NCI-H526 (cell line): ENCODE measurements around the gene ANAPC15.

ENCODE experiments used
- DNase-seq, 2 experiments: peaks; one replicate each; lab custom pipeline; 2025; lab: John Stamatoyannopoulos, UW

ANAPC15 gene

DNA sequence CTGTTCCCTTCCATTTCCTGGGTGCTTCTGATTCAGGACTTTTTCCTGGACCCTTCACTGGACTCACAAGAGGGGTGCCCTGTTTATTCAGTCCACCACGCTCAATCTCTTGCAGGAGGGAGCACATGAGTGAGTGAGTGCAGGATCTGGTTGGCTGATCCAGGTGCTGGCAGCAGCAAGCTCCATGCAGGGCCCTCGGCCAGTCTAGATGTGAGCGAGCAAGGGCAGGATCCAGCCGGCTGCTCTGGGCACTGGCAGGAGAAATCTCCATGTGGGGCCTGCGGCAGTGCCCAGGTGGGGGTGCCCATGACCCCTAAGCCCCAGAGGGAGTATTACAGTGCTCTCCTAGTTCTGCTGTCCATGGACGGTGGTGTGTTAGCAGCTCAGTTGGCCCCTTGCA lies 11.6 kb upstream of the ANAPC15 start:
- DNase-seq: no peak

DNA sequence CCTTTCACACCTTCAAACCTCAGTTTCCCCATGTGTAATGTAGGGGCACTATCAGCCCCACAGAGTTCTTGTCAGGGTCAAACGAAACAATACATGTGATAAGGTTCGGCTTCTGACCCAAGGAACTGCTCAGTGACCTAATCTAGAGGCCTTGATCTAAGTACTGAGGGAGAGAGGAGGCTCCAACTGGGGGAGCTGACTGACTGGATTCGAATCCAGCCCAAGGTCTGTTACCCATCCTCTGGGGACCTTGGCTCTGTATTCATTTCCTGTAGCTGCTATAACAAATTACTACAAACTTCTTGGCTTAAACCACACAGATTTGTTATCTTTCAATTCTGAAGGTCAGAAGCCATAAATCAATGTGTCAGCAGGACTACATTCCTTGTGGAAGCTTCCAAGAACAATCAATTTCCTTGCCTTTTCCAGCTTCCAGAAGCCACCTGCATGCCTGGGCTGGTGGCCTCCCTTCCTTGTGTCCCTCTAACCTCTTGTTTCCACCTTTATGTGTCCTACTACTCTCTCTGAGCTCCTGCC lies 10.7 kb upstream of the ANAPC15 start:
- no peak for DNase-seq

DNA sequence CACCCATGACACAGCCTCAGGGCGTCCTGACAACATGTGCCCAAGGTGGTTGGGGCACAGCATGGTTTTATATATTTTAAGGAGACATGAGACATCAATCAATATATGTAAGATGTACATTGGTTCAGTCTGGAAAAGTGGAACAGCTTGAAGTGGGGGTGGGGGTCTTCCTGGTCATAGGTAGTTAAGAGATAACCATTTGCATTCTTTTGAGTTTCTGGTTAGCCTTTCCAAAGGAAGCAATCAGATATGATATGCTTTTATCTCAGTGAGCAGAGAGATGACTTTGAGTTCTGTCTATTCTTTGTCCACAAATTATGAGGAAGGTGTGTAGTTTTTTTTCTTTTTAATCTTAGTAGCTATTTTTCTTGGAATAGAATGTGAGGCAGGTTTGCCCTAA lies 10.1 kb upstream of the ANAPC15 start:
- DNase-seq: no peak

DNA sequence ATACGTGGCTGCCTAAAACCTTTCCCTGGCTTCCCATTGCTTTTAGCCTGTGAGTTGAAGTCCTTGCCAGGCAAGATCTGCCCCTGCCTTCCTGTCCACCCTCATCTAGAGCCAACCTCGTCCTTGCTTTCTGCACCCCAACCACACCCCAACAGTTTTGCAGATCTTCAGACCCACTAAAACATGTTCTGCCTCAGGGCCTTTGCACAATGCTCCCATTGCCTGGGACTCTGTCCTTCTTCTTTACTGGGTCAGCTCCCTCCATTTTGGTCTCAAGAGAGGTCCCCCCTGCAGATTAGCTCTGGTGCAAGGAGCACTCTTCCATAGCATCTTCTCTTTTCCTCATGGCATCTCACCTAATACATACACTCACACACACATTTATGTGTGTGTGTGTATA lies 8.4 kb upstream of the ANAPC15 start:
- no peak for DNase-seq

DNA sequence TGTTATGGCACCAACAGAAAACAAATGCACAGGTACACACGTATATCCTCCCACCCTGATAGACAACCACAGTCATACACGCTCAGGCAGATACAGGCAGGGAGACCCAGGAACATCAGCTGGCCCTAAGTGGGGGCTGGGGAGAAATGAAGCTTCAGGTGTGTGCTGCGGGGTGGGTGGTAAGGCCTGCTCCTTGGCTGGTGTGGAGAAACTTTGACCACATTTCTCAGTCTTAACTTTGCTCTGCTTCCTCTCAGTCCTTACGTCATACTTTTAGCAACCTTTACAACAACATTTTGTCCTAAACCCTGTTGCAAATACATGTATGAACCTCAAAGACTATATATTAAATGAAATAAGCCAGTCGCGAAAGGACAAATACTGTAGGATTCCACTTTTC lies 6.7 kb upstream of the ANAPC15 start:
- DNase-seq: no peak

DNA sequence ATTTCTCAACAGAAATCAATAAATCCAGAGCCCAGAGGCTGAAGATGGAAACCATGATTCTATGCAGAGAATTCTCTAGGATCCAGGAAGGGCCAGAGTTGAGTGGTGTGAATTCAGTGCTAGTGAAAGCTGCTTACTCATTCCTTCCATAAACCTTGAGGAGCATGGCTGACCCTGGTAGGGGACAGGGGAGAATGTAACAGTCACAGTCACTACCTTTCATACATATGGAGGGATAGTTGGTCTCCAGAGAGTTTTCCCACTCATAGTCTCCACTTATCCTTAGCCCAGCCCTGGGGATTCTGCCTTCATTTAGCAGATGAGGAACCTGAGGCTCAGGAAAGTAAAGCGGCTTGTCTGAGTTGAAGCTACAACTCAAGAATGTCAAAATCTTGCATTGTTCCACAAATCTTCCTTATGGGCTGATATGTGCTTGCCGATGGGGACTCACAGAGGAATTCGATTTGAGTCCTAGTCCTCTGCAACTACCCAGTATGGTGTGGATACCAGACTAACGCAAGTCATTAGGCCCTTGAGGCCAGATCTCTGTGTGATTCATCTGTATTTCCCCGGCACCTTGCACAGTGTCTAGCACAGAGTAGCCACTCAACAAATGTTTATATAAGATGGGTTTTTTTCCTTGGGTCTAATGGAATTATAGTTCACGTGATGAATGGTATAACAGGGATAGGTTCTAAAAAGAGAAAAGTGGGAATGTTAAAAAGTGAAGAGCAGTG lies 3.7 kb upstream of the ANAPC15 start:
- no peak for DNase-seq

DNA sequence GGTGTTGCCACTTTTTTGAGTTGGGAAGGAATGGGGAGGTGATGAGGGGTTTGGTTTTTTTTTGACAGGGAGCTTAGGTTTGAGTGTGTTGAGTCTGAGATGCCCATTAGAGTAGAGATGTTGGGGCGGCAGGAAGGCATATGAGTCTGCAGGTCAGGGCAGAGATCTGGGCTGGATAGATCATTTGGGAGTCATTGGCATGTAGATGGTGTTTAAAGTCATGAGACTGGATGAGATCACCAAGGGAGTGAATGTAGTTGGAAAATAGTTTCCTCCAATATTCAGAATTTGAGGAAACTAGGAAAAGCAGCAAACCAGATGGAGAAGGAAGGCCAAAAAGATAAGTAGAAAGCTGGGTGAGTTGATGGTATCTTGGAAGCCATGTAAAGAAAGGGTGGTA lies 2.1 kb upstream of the ANAPC15 start:
- no peak for DNase-seq

DNA sequence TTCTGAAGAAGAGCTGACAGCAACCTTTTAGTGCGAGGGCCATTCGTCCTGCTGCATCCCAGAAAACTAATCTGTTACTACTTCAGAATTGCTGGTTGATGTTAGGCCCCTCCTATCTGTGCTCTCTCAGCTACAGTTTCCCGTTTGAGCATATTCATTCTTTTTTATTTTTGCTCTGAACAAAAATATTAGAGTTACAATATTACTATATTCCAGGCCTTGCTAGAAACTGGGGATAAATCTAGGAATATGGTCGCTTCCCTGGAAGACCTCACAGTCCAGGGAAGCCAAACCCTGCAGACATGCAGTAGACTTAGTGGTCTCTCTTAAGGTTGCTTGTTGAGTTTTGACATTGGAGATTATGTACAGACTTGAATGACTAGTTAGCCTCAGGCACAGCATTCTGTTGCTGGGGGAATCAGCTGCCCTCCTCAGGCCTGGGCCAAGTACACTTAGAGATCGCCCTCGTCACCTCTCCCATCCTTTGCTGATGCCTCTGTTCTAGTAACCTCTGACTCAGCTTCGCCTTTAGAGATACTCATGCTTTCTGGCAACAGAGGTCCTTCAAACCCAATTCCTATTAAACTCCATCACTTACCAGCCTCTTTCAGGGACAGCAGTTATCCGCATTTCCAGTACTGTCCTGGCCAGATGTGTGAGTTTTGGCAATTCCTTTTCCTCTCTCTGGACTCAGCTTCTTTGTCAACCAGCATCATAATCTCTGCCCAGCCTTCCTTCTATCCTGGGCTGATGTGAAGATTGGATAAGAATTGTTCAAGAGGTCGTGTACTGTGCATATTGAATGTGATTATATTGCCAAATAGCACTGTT lies 698 bp upstream of the ANAPC15 start:
- DNase-seq: no peak

DNA sequence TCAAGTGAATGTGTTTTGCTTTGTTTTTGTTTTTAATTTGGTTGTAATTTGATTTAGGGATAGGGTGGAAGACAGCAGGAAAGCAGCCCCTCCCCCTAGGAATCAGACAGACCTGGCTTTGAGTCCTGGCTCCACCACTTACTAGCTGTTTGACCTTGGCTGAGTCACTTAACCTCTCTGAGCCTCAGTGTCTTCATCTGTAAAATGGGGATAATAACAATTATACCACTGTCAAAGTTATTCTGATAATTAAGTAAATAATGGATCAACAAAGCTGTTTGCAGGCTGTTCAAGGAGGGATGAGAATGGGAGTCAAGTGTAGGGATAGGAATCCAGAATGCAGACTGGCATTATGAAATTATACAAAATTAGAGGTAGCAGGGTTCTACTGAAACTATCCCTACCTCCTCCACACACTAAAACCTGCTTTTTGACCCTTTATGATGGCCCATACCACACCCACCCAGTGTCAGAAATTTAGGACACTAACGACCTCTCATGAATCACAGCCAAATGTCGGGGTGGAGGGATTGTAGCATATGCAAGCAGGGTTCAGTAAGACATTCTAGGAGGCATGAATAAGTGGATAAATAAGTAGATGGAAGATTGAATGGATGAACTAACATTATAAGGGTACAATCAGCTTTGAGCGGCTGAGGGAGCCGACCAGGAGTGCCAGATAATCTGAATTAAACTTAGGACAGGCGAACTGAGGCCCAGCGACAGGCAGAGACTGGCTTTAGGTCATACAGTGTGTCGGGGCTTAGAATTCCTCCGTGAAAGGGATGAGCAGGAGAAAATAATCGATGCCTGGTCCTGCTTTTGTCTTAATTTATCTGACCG lies 974 bp downstream of the ANAPC15 start:
- no peak for DNase-seq

DNA sequence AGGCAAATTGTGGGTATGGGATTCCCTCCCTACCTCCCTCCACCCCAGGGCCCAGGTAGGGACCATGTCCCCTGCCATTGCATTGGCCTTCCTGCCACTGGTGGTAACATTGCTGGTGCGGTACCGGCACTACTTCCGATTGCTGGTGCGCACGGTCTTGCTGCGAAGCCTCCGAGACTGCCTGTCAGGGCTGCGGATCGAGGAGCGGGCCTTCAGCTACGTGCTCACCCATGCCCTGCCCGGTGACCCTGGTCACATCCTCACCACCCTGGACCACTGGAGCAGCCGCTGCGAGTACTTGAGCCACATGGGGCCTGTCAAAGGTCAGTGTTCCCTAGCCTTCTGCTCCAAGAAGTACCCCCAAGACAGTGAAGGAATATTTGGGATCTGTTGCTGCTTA lies 6.6 kb downstream of the ANAPC15 start, which contains the start of gene TOMT:
Gene TOMT (plus strand): TSS at position 37 of the 400 bp plus-strand sequence. CDS start 28 bp downstream, at position 65.
- no peak for DNase-seq

DNA sequence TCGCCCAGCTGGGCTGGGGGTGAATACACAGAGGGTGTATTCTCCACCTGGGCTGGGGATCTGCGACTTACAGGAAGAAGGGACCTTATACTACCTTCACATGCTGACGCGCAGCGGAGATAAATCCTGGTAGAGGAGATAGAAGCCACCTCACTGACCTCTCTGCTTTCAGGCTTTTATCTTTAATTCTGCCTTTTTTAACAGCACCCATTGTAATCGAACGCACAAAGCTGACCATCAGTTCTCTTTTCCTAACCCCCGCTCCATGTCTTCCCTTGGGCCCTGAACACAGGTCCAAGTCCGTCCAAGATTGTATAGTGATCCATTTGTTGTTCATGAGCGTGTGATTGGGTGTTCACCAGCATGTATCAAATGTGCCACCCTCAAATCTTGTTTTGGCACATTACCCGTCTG lies 8.7 kb downstream of the ANAPC15 start:
- DNase-seq: no peak

DNA sequence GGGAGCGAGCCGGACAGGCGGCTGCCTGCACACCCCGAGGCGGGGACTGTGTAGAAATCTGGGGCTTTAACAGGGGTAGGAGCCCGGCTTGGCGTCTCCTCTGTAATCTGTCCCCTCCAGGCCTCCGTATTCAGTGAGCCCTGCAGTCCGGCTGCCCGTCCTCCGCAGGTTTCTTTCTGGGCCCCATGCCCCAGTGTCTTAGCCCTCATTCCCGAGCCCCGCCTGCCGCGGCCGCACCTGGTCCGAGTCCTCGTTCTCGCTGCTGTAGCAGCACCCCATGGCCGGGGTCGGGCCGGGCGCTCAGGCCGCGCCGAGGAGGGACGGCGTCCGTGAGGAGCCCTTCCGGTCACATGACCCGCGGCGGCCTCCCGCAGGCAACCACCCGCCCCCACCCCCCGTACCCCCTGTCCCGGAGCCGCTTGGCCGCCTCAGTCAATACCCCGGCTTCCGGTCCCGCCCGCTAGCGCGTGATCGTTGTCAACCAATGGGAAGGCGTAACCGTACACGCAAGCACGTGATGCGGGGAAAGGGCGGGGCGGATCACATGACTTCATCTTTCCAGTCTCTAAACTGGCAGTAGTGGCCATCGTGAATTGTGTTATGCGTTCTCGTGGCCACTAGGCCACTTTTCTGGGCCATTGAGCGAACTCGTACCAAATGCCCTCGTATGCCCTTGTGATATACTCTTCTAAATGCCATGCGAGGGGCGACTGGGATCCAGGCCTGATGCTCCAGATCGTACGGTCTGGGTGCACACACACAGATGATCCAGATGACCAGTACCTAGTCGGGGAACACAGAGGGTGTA lies 9.3 kb downstream of the ANAPC15 start, which contains the start of gene LAMTOR1:
Gene LAMTOR1 (minus strand): TSS at position 352 of the 808 bp plus-strand sequence. CDS start 73 bp downstream, at position 279.
- peak; percentile 99 to 100 for DNase-seq

DNA sequence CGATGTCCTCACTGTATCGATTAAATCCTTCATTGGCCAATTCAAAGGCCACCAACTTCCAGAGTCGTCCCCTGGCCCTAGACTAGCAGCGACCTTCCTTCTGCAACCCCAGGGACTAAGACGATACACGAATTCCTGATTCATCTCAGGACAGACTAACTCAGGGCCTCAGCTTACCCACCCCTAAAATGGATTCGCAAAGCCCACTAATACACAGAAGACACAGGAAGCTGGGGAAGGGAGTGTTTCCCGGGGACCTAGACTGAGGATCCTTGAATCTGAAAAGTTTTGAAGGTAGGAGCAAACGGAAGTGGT lies 9.9 kb downstream of the ANAPC15 start:
- DNase-seq: no peak

DNA sequence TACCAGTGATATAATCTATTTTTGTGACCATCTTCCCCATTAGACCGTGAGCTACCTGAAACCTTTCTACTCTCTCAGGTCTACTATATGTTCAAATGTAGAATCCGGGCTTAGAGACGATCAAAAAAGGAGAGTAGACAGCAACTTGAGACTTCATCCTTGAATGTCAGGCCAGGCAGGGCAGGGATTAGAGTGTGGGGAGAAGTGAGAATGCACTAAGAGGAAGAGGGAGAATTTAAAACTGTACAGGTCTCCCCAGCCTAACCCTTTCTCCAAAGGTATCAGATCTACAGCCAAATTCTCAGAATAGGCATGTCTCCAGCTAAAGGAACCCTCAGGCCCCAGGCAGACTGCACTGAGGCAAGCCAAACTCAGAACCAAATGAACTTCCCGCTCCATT lies 10.3 kb downstream of the ANAPC15 start:
- DNase-seq: no peak

DNA sequence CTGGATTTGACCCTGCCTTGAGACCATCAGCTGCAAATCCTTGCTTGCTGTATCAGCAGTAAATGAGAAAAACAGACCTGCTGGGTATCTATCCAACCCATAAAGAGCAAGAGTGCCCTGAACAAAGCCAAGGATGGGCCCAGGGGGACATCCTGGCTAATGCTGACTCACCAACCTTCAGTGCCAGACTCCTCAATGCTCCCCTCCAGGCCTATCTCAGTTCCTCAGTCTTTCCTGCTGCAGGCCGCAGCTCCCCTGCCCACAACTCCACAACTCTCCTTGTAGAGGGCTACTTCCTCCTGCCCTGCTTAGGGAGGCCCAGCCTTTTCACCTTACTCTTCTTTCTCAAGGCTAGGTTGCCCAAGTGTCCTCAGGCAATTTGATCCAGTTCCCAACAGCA lies 12.0 kb downstream of the ANAPC15 start:
- no peak for DNase-seq

DNA sequence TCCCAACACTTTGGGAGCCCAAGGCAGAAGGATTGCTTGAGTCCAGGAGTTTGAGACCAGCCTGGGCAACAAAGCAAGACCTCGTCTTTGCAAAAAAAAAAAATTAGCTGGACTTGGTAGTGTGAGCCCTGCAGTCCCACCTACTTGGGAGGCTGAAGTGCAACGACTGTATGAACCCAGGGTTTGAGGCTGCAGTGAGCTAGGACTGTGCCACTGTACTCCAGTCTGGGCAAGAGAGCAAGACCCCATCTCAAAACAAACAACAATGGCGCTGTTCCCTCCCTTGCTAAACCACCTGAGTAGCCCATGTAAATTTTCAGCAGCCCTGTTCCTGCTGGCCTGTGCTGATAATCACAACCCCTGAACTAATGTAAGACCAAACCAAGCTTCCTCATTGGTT lies 12.5 kb downstream of the ANAPC15 start:
- DNase-seq: no peak

DNA sequence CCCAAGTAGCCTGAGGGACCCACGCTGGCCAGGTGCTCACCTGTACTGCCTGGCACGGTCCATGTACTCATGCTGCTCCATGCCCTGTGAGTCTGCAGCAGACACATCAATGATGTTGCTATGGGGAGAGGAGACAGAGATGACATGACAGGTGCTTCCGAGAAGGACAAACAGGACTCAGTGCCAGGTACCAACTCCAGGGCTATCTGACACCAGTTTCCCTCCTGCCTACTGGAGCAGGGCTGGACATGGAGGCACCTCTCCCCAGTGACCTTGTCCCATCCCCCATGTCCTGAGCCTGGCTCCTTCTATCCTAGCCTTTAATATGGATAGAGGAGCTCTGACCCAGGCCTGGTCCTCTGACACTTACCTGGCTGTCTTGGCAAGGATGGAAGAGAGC lies 13.8 kb downstream of the ANAPC15 start:
- DNase-seq: no peak

DNA sequence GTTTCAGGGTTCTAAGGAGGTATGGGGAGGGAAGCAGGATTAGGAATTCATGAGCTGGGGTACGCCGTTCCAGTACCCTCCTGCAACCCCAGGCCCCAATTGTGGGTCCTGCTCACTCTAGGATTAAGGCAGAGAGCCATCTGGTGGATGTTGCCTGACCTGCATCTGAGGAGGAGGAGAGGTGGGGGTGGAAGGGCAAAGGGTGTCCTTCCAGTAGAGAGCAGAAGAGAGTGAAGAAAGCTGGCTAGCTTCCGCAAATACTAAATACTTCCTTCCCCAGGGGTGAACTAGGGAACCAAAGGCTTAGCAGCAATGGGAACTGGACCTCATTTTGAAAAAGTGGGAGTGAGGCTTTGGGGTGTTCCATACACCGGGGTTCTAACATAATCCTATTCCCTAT lies 21.2 kb downstream of the ANAPC15 start:
- peak; percentile 56 to 72 for DNase-seq

DNA sequence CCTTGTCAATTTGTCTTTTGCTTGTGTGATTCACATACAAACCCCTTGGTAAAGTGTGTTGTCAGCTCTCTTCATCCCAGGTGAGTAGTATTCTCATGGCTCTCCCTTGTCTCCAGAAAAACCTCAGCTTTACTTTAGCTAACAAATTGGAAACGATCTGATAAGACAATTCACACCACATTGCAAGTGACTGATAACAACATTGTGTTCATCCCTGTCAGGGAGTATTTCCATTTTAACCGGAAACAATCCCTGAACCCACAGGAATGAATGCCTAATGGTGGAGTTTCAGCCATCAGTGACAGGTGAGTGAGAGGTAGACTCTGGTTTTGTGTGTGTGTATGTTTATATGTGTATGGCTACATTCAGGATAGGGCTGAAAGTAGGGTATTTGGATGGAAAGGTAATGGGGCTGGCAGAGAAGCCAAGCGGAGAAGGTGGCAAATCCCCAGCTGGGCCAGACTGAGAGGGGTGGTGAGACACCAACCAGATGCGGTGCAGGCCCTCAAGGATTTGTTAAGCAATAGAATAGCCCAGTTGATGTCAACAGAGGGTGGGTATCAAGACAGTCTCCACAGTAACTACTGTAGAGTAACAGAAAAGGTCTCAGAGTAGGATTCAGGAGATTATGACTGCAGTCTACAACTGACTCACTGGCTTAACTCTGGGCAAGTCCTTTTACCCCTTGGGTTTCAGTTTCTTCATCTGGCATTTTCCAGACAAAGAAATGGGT lies 24.3 kb downstream of the ANAPC15 start:
- no peak for DNase-seq

DNA sequence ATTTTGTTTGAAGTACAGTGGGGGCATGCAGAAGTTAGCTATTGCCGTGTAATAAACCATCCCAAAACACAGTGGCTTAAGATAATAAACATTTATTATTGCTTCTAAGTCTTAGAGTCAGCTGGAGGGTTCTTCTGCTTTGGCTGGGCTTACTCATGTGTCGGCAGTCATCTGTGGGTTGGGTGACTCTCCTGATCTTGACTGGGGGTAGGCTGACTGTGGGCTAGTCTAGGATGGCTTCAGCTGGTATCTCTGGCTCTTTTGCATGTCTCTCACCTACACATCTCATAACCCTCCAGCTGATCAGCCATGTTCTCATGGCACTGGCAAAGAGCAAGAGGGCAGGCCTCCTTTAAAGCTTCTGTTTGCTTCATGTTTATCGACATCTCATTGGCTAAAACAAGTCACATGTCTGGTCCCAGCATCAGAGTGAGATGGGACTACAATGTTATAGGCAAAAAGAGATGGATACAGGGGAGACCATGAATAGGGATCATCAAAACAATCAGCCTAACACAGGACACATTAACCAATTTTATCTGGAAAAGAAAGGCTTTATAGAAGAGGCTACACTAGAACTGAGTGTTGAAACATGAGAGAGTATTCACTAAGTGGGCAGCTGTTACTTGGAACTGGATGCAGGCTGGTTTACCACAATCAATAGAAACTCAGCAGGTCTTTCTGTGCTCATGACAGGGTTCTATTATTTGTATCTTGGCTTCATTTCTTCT lies 26.7 kb downstream of the ANAPC15 start:
- no peak for DNase-seq
